GM19324 (cell line): Measurements from ENCODE around the gene MB21D2.
A peak's percentile ranks its signal among the peaks of the same experiment; 100 is the strongest.

ENCODE experiments used
- ATAC-seq: cut with Tn5 transposase; IDR thresholded peaks from one replicate; pipeline ENCODE4 v1.9.1; 2021; ENCODE audit warnings: mild to moderate bottlenecking, moderate library complexity; ENCODE audit not compliant: unreplicated experiment, low FRiP score

The MB21D2 gene

DNA sequence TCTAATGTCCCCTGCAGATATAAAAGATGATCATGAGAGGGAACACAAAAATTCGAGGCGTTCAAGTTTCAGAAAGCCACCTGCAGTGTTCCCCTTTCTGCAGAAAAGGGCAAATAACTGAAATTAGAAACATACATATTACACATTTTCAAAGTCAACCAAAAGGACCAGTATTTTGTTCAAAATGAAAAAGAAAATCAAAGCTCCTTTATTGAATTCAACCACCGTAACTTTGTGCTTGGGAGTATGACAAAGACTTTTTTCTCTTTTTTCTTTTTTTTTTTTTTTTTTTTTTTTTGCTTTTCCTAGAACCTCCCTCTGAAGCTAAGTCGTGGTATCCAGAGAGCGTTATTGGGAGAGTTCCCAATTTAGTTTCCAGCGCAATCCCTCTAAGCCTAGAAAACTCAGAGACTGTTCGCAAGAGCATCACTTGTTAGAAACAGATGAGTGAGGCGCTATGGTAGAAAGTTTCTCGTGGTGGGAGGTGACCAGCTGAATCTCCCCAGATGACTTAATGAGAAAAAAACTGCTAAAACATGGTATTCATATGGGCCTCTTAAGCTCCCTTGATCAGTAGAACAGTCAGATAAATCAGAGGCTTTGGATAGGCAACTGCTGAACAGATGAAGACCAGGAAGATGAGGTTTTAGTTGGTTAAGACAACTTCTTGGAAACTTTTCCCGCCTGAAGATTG, 77.4 kb downstream of the MB21D2 start:
- ATAC-seq = no peak

DNA sequence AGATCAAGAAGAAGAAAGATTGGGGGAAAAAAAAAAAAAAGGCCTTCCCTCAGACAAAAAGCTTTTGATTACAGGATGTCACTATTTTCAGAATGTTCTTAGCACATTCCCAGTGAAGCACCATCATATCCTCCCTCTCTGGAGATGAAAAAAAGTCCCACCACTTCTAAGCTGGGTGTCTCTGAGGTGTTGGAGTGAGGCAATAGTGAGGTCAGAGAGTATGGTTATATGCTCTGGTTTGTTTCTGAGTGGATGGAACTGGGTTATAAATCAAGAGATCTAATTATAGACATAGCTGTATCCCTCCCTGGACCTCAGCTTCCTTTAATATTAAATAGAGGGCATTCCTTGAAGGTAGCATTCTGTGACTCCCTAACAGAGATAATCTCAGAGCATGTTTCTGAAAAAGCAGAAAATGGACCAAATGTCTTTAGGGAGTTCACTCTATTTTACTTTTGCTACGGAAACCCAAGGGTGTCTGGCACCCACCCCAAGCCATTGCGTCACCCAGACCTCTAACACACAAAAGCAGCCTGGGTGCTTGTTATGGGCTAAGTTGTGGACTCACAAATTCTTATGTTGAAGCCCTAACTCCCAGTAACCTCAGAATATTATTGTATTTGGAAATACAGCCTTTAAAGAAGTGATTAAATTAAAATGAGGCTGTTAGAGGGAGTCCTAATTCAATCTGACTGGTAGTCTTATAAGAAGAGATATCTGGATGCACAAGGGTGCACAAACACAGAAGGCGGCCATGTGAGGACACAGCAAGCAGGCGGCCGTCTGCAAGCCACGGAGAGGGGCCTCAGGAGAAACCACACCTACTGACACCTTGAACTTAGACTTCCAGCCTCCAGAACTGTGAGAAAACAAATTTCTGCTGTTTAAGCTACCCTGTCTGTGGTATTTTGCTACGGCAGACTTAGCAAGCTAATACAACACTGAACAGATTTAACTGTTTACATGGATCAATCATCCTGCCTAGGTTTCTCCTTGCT, 81.5 kb downstream of the MB21D2 start:
- ATAC-seq = no peak

DNA sequence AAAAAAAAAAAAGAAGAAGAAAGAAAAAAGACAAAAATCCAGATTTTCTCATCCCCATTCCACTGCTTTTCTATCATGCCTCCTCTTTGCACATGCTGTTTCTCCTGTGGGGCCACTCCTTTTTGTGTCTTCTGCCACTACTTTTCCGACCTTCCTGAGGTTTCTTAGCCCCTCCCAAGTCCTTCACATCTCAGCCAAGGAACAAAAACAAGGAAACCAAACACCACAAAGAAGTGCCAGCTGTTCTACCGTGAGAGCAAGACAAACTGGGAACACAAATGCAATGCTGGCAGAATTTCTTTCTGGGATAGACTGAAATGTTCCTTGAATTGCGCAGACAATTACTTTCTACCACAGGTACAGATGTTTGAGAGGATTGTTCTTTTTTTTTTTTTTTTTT, 83.2 kb downstream of the MB21D2 start:
- no peak for ATAC-seq

DNA sequence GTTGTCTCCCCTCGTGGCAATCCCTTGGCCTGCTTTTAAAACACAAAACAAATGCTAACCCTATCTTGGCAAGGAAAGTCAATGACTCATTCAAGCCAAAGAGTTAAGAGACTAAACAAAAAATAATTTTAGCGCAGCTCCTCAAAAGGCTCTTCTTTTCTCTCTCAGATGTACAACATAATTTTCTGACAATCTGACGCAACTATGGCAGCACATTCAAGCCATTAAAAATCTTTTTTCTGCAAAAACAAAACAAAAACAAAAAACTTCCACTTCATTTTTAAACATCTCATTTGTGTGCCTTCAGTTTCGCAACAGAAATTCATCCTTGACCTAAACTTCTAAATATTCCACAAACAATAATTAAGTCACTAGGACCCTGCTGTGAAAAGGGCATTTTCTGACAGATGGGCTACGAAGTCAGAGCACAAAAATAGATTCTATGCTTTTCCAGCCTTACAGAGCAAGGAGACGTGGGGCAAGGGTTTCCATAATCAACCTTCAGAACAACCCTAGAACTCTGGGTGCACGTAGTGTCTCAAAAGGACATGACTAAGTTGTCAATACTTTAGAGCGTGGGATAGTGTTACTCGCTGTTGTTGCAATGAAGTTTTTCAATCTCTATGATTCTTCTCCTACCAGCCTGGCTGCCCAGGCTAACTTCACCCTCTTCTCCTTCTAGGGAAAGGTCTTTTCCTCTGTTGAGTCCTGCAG, 84.3 kb downstream of the MB21D2 start:
- no peak for ATAC-seq

DNA sequence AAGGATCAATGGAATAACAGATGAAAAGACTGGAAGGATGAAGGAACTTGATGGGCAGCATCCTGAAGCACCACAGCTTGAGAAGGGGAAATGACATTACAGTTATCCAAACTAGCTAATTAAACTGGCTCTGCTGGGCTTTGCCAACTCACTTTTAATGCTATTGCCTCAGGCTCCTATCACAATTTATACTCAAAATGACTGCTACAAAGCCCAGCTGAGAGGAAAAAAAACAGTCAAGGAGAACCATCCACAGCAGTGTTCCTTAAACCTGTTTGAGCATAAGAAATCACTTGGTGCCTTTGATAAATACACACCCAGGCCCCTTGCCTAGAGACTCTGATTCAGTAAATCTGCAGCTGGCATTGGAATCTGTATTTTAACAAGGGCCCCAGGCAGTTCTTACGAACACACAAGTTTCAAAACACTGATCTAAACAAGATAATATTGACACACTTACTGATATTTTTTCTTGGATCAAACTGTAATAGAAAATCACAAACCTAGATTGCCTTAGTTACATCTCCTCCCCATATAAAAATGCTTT, 85.8 kb downstream of the MB21D2 start:
- ATAC-seq = no peak

DNA sequence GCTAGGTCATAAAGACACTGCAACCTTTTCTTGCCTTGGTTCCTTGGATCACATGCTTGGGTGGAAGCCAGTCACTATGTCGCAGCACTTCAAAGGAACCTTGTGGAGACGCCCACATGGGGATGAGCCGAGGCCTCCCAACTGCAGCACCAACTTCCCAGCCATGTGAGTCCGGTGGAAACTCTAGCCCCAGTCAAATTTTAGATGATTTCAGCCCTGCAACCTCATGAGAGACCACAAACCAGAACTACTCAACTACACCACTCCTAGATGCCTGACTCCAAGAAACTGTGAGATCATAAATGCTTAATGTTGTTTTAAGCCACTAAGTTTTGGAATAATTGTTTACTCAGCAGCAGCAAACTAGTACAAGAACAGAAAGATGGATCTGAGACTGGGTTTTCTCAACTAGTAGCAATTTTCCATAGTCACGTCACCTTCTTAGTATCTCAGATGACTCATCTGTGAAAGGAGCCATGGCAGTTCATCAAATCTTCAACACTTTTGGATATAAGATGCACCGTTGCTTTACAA, 86.5 kb downstream of the MB21D2 start:
- ATAC-seq = peak; percentile 25

DNA sequence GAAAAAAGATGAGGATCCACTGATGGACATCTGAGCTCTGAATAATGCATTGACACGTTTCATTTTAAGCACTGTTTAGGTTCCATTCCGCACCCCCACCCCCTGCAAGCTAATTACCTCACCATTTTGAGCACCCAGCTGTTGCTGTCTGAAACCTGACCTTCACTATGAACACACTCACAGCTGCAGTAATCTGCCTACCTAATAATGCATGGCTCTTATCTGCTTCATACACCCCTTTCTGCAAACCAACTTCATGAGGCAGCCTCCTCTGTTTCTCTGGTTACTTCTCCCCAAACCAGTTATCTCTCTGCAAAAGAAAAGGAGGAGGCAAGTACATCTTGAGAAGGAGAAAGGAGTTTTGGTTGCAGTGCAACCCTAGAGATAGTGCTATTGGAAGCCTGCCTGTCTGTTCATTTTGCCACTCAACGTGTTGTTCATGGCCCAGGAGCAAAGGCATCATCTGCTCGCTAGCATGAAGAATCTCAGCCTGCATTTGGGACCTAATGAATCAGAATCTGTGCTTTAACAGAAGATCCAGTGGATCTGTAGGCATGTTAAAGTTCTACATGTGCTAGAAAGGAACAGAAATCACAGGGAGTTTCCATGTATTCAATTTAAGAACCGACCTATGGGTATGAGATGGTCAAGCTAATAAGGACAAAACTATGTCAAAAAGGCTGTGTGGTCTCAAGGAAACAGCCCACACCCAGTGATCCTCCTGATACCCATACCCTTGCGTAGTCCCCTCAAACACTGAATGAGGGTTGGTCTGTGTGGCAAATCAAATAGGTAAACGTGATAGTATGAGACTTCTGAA, 87.2 kb downstream of the MB21D2 start:
- peak; percentile 62 for ATAC-seq

DNA sequence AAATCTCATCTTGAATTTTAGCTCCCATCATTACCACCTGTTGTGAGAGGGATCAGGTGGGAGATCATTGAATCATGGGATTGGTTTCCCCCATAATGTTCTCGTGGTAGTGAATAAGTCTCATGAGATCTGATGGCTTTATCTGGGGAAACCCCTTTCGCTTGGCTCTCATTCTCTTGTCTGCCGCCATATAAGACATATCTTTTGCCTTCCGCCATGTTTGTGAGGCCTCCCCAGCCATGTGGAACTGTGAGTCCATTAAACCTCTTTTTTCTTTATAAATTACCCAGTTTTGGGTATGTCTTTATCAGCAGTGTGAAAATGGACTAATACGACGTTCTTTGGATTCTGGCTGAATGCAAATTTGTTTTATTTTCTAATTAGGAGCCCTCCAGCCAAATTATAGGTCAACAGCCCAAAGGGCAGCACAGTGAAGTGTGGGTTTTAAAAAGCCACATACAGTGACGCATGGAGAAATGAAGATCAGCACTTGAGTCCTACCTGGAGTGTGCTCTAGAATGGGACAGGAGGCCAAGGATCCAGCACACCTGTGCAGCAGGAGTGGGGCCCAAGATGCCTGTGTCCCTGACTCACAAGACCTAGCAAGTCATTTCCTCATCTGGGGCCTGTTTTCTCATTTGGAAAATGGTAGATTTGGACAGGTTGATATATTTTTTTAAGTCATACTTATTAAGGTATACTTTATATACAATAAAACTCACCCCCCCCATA, 89.6 kb downstream of the MB21D2 start:
- ATAC-seq = no peak

DNA sequence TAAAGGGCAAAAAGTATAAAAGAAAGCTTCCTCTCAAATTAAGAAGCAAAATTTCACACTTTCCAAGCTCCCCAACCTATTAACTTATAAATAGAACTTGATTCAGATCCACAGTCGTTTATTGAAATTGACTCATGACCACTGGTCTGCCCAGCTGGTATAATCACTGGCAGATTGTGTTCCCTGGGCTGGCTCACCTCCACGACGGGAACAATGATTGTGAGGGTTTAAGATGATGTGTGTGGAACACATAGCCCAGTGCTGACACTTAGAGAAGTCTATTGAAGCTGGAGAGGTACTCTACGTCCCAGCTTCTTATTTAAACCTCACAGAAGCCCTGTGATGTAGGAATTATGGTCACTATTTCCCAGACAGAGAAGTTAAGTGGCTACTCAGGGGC, 90.4 kb downstream of the MB21D2 start:
- no peak for ATAC-seq

DNA sequence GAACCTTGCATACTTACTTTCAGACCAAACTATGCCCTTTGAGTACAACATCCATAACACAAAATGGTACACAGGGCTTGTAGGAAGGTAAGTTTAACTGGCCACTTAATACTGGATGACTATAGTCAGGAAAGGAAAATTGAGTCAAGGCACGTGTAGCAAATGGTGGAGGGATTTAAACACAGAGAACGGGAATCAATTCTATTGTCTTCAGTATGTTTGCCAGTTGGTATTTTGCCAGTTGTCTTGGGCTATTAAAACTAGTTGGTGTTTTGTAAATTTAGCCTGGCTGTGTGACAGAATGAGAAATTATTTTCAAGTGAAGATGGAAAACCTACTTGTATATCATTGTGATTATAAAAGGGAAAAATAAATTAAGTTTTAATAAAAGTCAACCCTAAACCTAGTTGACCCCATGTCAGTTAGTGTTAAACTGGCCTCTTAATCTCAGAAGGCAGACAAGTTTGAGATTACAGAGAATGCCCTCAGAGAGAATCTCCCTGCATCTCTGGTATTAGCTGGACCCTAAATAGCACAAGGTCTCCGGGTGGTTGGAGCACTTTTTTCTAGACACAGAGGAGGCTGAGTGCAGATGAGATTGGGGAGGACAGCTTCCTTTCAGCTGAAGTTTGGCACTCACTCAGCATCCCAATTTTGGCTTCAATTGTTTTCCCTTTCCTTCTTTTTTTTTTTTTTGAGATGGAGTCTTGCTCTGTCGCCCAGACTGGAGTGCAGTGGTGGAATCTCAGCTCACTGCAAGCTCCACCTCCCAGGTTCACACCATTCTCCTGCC, 91.2 kb downstream of the MB21D2 start:
- no peak for ATAC-seq

DNA sequence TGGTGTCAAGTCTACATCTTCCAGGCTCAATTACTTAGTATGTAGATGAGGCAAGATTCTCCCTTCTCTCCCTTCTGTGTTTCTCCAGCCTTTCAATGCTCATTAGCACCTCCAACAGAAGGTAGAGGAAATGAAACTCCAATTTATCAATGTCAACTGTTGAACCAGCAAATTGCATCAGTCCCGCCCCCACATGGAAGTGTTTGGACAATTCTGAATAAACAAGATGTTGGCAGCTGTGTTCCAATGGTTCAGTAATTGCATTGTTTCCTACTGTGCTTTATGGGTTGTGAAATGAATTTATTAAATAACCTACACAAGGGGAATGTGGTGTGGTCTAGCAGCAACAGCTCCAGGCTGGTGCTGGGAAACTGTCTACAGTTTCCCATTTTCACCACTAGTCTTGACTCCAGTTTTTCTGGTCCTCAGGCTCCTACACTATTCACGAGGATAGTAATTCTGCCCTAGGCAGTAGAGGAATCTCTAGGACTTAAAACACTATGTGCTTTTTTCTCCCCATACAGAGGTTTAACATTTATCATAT, 91.9 kb downstream of the MB21D2 start:
- no peak for ATAC-seq

DNA sequence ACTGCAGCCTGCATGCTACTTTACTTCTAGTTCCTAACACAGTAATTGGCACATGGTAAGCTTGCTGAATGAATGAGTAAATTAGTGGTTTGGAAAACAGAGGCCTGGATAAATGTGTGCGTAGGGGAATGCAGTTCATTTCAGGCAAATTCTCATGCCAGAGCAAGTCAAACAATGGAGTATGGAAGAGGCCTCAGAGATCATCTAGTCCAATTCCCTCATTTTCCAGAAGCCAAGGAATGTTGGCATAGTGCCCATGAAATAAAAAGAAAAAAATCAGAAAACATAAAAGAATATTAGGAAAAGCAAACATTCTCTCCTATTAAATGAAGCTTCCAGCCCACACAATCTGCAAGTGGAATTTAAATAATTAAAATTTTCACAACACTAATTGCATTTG, 92.4 kb downstream of the MB21D2 start:
- no peak for ATAC-seq

DNA sequence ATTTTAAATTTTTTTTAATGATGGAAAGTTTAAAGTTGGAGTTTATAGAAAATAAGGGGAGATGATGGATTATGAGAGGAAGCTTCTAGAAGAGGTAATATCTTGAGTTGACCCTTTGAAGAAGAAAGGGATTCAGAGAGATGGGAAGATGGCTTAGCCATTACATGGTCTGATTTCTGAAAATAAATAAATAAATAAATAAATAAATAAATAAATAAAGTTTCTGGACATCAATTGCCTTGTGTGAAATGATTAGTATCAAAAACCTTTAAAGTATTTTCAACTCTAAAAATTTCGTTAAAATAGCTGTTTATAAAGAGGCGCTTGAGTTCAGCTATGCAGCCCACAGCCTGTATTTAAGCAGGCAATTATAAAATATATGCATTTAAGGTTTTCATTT, 93.3 kb downstream of the MB21D2 start:
- no peak for ATAC-seq

DNA sequence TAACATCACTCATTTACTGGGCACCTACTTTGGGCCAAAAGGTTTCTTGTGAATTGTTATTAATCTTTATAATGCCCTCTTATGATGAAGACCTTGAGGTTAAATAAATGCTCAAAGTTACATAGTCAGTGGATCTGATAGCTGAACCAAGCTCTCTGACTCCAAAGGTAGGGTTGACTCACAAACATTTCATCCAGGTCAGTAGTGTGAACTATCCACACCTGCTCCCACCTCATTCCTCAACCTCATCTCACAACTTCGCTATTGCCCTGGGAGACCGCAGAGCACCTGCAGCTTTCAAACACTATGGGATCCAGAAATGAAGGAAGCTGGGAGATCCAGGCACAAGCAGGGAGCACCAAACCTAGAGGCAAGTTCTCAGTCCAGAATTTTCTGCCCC, 96.5 kb downstream of the MB21D2 start:
- no peak for ATAC-seq

DNA sequence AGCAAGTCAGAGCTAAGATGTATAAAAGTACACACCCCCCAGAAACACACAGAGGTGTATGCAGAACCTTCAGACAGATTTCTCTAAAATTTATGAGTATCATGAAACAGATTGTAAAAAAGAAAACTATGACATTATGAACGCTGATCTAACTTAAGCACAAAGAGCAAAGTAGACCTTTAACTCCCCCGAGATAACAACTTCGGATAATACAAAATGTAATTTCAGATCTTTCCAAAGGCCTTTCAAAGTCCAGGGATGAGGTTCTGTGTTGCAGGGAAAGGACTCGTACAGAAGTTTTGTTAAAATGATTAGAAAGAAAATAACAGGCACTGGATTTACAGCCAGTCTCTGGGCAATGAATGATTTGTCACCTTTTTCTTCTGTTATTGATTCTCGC, 97.5 kb downstream of the MB21D2 start:
- ATAC-seq = no peak

DNA sequence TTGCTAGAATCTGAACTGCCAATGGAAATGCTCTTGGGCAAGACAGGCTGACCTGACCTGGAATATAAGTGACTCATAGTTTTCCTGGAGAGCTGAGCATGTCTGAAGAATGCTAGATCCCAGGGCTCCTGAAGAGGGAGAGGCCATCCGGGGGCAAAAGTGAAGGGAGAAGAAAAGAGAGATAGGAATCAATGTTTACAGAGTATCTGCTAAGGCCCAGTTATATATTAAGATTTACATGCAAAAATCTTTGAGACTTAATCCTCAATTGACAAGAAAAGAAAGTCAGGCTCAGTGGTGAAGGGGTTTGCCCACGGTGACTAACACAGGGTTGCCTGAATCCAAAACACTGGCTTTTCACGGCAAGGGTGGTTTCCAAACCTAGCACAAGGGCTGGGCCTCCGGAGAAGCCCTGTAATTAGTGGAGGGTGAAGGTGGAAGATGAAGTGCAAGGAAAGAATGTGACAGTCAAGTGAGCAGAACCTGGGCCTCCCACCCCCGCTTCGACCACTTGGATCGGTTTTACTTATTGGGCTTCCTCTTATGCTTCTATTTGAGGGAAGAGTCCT, 98.6 kb downstream of the MB21D2 start:
- ATAC-seq = no peak

DNA sequence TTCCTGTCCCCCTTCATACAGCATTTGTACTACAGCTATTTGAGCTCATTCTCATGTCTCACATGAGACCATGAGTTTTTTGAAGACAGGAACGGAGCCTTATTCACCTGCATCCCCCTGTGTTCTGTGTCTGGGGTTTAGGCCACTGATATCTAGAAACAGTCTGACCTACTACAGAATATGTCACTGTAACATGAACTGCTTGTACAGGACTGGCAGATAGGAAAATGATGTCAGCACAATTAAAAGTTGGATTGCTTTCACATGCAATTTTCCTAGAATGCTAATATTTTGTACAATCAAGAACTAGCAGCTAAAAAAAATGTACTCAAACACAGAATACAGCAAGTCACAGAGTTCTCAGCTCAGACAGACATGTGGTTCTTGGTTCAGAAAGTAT, 99.5 kb downstream of the MB21D2 start:
- ATAC-seq = no peak

DNA sequence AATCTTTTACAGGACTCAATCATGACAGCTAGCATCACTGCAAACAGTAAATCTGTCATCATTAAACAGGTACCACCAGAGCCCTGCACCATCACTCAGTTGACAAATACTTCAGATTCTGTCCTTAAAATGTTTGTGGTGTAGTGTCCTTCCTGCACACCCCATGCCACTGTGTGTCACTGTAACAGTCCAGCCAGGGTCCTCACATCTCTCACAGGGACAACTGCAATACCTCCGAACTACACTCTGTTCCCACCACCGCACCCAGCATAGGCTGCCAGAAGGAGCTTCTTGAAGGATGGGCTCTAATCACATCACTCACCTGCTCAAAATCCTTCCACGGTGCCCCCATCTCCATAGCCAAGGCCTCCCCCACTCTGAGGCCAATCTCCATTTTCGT, 100.2 kb downstream of the MB21D2 start:
- ATAC-seq = no peak
